ENCODE results near the gene ZDHHC4. TPM values are rescaled to one million over a fixed set of nuclear protein-coding genes. Genes with fewer than 3 reads are reported as not detected.

The ZDHHC4 gene
- total RNA-seq (2021; fragmentation: NEBNext Ultra II Directional; extraction: Animal tissue kit (Norgen Biotek cat#: 25700)), result 10 to 100 TPM; 18.4 to 27.7 (median 25.2) TPM
- long read RNA-seq, transcript ZDHHC4-201 (8 exons, 1,259 nt), result major isoform, 13 of 27 reads
- long read RNA-seq, partial matches to known transcripts, result 6 of 27 reads
- long read RNA-seq, other reads (novel, unspliced or antisense), result 2 of 27 reads

DNA sequence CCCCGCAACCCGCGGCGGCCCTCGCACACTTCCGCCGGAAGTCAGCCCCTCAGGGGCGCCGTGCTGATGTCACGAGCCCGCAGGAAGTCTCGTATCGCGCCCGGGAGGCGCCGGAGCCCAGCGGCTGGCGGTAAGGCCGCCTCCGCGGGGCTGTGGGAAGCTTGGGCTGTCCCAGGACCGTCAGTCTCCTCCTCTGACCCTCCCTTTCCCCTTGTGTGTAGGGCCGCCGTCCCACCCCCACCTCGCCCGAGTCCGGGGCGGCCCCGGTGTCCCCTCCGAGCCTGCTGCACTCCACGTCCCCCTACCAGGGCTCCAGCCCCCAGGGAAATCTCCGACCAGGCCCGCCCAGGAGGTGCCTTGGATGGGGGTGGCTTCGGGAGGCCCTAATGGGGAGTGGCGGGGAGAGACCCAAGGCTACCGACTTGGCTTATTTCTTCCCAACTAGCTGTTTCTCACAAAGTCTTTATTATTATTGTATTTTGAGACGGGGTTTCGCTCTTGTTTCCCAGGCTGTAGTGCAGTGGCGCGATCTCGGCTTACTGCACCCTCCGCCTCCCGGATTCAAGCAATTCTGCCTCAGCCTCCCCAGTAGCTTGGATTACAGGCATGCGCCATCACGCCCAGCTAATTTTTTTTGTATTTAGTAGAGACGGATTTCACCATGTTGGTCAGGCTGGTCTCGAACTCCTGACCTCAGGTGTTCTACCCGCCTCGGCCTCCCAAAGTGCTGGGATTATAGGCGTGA lies at the start of gene ZDHHC4:
ZDHHC4 (plus strand) TSS at position 86 of the 745 bp plus-strand sequence. CDS start 3,108 bp downstream, outside the sequence.
- H3K36me3 Mint-ChIP-seq (ENCODE audit: low read depth), result 0 out of 2 replicates have a peak, but pooled peaks cover 4% of the 10 kb centered on the region
- H3K9me3 Mint-ChIP-seq, result no peaks in the 10 kb centered on the region
- DNase-seq, result peak; percentile 59
- no peak for TF ChIP-seq CTCF (IDR thresholded peaks at IDR 0.05)
- H3K27me3 Mint-ChIP-seq (ENCODE audit: insufficient read depth), result peaks cover 6% of the 10 kb centered on the region; the same call in 1 of the 2 replicates
- peak within 1 kb of the TSS; percentile 89 for H3K27ac Mint-ChIP-seq
- peak within 1 kb of the TSS; percentile 87 for H3K4me3 Mint-ChIP-seq
- peaks cover 14% of the 10 kb centered on the region for H3K4me1 Mint-ChIP-seq (ENCODE audit: low read depth)

DNA sequence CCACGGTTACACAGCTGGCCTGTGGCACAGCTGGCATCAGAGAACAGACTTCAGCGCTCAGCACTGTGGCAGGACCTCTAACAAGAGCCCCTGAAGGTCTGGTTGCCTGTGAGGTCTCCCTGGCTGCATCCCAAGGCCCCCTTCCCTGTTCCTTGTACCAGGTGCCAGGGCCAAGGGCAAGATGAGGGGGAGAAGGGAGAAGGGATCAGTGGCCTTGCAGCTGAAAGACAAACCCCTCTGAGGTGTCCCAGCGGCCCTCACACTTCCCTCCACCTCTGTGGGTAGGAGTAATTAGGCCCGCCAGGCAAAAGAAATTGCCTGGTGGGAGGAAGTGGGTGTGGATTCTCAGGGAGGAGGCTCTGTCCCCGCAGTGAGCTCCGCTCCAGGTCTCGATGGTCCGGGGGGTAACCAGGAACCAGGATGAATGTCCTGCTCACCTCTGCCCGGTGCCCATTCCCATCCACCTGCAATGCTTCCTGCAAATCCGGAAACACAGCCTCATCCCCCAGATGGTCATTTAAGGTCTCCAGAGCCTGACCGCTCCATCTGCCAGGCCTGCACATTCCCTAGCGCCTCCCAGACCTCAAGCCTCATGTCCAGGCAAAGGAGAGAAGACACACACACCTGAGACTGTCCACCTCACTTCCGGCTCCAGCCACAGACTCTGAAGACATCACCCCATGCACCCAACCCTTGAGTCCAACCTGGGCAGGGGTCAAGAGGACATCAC lies 48.7 kb upstream of the ZDHHC4 start:
- no peak overlapping the region for H3K4me3 Mint-ChIP-seq
- peaks cover 45% of the 10 kb centered on the region for H3K27me3 Mint-ChIP-seq (ENCODE audit: insufficient read depth)
- no peaks in the 10 kb centered on the region for H3K36me3 Mint-ChIP-seq (ENCODE audit: low read depth)
- no peak for DNase-seq
- no peak overlapping the region for H3K27ac Mint-ChIP-seq
- H3K4me1 Mint-ChIP-seq (ENCODE audit: low read depth), result no peaks in the 10 kb centered on the region
- H3K9me3 Mint-ChIP-seq, result no peaks in the 10 kb centered on the region
- no peak for TF ChIP-seq CTCF (IDR thresholded peaks at IDR 0.05)

DNA sequence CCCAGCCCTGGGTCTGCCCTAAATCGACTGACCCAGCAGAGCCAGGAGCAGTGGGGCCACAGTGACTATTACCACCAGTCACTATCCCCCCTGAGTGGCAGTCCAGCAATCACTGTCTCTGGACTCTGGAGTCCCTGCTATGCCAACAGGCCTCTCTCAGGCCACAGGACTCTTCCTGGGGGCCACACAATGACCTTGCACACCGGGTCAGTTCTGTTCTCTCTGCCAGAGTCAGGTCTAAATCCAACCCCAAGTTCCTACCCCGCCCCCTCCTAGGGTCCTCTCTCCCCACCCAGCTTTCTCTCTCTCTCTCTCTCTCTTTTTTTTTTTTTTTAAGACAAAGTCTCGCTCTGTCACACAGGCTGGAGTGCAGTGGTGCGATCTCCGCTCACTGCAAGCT lies 47.6 kb upstream of the ZDHHC4 start:
- Mint-ChIP-seq H3K27ac (no peak overlapping the region), H3K4me1 (ENCODE audit: low read depth) (no peaks in the 10 kb centered on the region), H3K4me3 (no peak overlapping the region), H3K36me3 (ENCODE audit: low read depth) (no peaks in the 10 kb centered on the region), H3K9me3 (no peaks in the 10 kb centered on the region), H3K27me3 (ENCODE audit: insufficient read depth) (peaks cover 52% of the 10 kb centered on the region)
- no peak for TF ChIP-seq CTCF (IDR thresholded peaks at IDR 0.05)
- DNase-seq, result no peak

- Mint-ChIP-seq H3K27me3 (ENCODE audit: insufficient read depth) (peaks cover 60% of the 10 kb centered on the region), H3K27ac (no peak overlapping the region)
- no peak for DNase-seq
Observed at GRCh38 chr7:6530626-6531491, 46.4 kb upstream of the ZDHHC4 start.

More at GRCh38 chr7:6530626-6531491, 46.4 kb upstream of the ZDHHC4 start:
- TF ChIP-seq CTCF (IDR thresholded peaks at IDR 0.05), result no peak
- Mint-ChIP-seq H3K9me3 (no peaks in the 10 kb centered on the region), H3K4me3 (no peak overlapping the region), H3K4me1 (ENCODE audit: low read depth) (no peaks in the 10 kb centered on the region), H3K36me3 (ENCODE audit: low read depth) (no peaks in the 10 kb centered on the region)
